Stimulated activated CD4-positive, alpha-beta T cell treated with anti-CD3 and anti-CD28 coated beads, TNF-alpha, amount 100 ng/mL, for 24 hours (primary cell): ENCODE measurements around the gene PARP1.

Experiments
- DNase-seq, 3 experiments: peaks; one replicate each; pipeline ENCODE4 v3.0.0-alpha.2; 2020; ENCODE audit warnings: low read depth in 3 of 3

Gene PARP1

GRCh38 chr1:226407199-226407496 is 745 bp downstream of the PARP1 start:
- DNase-seq: no peak

- no peak for DNase-seq
These were observed 1.5 kb downstream of the PARP1 start for GRCh38 chr1:226406401-226406881.

- no peak for DNase-seq
These were observed 2.4 kb downstream of the PARP1 start for GRCh38 chr1:226405411-226405988.

GRCh38 chr1:226404904-226405222 is 3.0 kb downstream of the PARP1 start:
- no peak for DNase-seq

GRCh38 chr1:226404063-226404903 is 3.6 kb downstream of the PARP1 start:
- no peak for DNase-seq

- no peak for DNase-seq
These were observed 4.5 kb downstream of the PARP1 start for GRCh38 chr1:226403201-226404034.

- no peak for DNase-seq
These were observed 5.1 kb downstream of the PARP1 start for GRCh38 chr1:226402739-226403165.

GRCh38 chr1:226401355-226402303 is 6.3 kb downstream of the PARP1 start:
- no peak for DNase-seq

GRCh38 chr1:226400519-226401354 is 7.2 kb downstream of the PARP1 start:
- DNase-seq: no peak

- DNase-seq: no peak
These were observed 9.8 kb downstream of the PARP1 start for GRCh38 chr1:226397955-226398636.

- no peak for DNase-seq
These were observed 10.6 kb downstream of the PARP1 start for GRCh38 chr1:226397011-226397926.

GRCh38 chr1:226395753-226396152 is 12.1 kb downstream of the PARP1 start:
- DNase-seq: no peak

GRCh38 chr1:226394462-226394861 is 13.4 kb downstream of the PARP1 start:
- no peak for DNase-seq

GRCh38 chr1:226390681-226391080 is 17.2 kb downstream of the PARP1 start:
- no peak for DNase-seq

GRCh38 chr1:226388131-226388530 is 19.8 kb downstream of the PARP1 start:
- DNase-seq: no peak

- DNase-seq: no peak
These were observed 23.2 kb downstream of the PARP1 start for GRCh38 chr1:226384717-226385116.

- DNase-seq: no peak
These were observed 23.9 kb downstream of the PARP1 start for GRCh38 chr1:226384040-226384439.

- DNase-seq: no peak
These were observed 25.9 kb downstream of the PARP1 start for GRCh38 chr1:226382030-226382429.
